GM19043 (cell line): ENCODE results near the gene GPR6.

Experiments
- ATAC-seq: cut with Tn5 transposase; IDR thresholded peaks from one replicate; pipeline ENCODE4 v1.9.1; 2021; ENCODE audit warnings: low read depth; ENCODE audit not compliant: unreplicated experiment

GPR6 gene, protein sequence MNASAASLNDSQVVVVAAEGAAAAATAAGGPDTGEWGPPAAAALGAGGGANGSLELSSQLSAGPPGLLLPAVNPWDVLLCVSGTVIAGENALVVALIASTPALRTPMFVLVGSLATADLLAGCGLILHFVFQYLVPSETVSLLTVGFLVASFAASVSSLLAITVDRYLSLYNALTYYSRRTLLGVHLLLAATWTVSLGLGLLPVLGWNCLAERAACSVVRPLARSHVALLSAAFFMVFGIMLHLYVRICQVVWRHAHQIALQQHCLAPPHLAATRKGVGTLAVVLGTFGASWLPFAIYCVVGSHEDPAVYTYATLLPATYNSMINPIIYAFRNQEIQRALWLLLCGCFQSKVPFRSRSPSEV

DNA sequence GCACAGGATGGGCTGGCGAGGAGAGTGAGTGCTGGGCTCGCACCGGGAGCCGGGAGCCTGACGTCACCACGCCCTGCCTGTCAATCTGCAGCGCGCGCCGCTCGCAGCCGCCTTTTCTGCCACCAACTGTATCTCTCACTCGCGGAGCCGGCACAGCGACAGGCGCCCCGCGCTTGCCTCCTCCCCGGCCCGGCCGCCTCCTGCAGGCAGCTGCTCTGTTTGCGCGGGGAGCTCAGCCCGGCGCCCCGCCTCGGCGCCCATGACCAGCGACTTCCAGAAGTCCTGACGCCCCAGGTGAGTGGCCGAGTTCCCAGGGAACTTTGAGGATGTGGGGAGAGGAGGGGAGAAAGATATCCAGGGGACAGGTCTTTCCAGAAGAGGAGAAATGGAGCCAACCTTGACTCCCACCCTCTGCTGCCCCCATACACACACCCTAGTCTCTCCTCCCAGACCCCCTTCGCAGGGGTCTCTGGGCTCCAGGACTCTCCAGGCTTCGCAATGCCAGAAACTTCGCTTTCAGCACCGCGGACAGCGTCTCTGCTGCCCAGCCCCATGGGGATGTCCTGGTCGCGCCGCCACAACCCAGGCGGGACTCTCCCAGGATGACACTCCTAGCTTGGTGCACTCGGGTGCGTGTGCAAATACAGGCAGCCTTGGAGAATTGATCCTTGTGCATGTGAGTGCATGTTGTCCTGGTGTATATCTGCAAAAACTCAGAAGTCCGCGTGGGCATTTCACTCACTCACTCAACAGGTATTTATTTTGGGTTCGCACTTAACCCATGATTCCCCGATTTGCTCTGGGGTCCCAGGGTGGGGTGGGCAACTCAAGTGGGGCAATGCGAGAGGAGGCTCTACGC is at the start of gene GPR6:
Gene GPR6, plus strand, starts transcription at position 138 of the 859 bp plus-strand sequence. CDS start 802 bp downstream, outside the sequence.
- ATAC-seq: no peak

DNA sequence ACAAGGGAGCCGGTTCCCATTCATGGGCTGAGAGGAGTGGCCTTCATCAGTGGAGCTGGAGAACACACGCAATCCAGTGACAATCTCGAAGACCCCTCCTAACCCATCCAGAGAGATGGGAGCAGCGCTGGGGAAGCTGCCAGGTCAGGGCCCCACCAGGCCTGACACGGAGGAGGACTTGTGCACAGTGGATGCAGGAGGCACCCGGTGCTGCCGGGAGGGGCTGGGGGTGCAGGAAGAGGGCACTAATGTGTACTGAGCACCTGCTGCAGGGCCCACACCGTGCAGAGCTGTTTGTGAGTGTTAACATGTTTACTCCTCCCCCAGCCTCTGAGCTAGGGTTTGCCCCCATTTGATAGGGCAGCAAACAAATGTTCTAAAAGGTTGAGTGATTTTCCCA is 43.8 kb upstream of the GPR6 start:
- no peak for ATAC-seq

GRCh38 chr6:109939654-109940053 is 38.5 kb upstream of the GPR6 start:
- ATAC-seq: no peak

- ATAC-seq: no peak
These were observed 33.7 kb upstream of the GPR6 start for GRCh38 chr6:109944448-109944847.

- ATAC-seq: no peak
These were observed 33.0 kb upstream of the GPR6 start for GRCh38 chr6:109945091-109945490.

- ATAC-seq: no peak
These were observed 31.1 kb upstream of the GPR6 start for GRCh38 chr6:109946979-109947378.

DNA sequence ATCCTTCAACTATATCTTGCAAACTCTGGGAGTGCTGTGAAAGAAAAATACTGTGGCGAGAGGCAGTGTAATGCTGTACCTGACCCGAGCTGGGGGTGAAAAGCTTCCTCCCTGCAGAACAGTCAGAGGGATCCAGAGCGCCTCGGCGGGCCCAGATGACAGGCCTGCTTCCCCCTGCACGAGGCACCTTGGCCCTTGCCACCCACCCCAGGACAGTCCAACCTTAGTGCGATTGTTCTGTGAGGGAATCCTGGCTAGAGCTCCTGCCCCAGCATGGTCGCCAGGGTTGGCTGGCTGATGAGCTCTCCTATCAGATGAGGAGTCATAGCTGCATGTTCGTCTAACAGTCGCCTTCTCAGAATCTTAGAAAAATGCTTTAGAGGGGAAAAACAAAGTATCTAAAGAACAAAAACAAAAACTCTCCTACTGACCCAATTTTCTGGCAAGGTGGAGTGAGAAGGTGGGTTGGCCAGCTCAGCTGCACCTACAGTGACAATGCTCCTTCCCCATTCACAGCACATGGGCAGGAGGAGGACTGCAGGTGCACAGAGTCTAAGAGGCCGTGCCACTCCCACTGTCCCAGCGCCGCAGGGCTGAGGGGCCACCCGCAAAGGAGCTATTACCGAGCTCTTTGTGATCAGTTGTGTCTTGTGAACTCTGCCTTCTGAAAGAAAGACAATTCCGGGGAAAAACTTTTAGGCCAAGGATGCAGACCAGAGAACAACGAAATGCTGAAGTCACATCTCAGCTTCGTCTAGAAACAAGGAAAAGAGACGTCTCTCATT is 28.6 kb upstream of the GPR6 start:
- no peak for ATAC-seq

GRCh38 chr6:109955491-109955890 is 22.6 kb upstream of the GPR6 start:
- ATAC-seq: no peak

- ATAC-seq: no peak
These were observed 19.5 kb upstream of the GPR6 start for GRCh38 chr6:109958626-109959025.

GRCh38 chr6:109961611-109962041 is 16.5 kb upstream of the GPR6 start:
- no peak for ATAC-seq

- no peak for ATAC-seq
These were observed 15.8 kb upstream of the GPR6 start for GRCh38 chr6:109962271-109962670.

GRCh38 chr6:109963598-109964170 is 14.4 kb upstream of the GPR6 start:
- ATAC-seq: no peak

GRCh38 chr6:109964949-109965348 is 13.2 kb upstream of the GPR6 start:
- no peak for ATAC-seq

- ATAC-seq: no peak
These were observed 11.8 kb upstream of the GPR6 start for GRCh38 chr6:109966299-109966698.

DNA sequence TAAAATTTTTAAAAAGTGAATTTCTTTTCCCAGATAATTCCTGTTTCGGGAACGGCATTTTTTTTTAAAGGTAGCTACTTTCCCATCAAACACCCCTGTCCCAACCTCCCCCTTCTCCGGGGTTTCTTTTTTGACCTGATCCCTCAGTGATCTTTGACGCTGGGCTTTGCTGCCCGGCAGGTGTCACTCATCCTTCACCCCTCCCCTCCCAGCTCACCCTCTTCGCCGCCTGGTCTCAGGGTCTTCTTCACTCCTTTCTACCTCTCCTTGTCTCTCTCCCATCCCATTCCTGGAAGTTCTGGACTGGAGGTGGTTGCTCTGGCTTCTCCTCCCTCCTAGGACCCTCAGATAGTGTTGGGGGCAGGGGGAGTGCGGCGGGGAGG is 329 bp upstream of the GPR6 start:
- ATAC-seq: no peak

- no peak for ATAC-seq
These were observed 1.2 kb downstream of the GPR6 start for GRCh38 chr6:109979033-109979921.

GRCh38 chr6:109984410-109984809 is 6.3 kb downstream of the GPR6 start:
- ATAC-seq: no peak

DNA sequence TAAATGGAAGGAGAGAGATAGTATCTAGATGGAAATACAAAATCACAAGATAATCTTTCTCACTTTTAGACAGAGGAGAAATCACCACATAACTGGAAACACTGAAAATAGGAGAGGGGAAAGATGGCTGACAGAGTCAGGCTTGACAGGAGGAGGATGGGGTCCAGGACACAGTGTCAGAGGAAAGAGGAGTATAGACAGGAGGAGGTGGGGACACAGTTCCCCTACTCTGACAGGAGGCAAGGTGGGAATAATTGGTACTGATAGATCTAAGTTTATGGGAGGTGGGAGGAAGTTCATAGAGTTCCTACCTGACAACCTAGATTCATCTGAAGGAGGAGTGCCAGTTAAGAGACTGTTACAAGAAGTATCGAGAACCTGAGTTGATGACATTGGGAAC is 9.1 kb downstream of the GPR6 start:
- no peak for ATAC-seq

- no peak for ATAC-seq
These were observed 13.3 kb downstream of the GPR6 start for GRCh38 chr6:109991201-109992101.
